K562 (cell line): ENCODE data around the gene IL20RB. TPM values are rescaled to one million over a fixed set of nuclear protein-coding genes. Genes with fewer than 3 reads are reported as not detected.

ENCODE experiments used
- ATF7 ChIP-seq: fragments of 450-650 bp; IDR thresholded peaks from 2 replicates; pipeline ENCODE4 v1.7.1; 2014; ENCODE audit warnings: mild to moderate bottlenecking, moderate library complexity
- CAMTA2 ChIP-seq: fragments of 250-450 bp; sonication (Bioruptor Pico); conservative IDR thresholded peaks from 2 replicates; pipeline ENCODE4 v1.5.1; 2022
- CXXC5 ChIP-seq: fragments of 250-450 bp; sonication (Bioruptor Pico); IDR thresholded peaks from 2 replicates; pipeline ENCODE4 v1.8.0; 2022; ENCODE audit warnings: inconsistent platforms, mild to moderate bottlenecking, moderate library complexity
- DACH1 ChIP-seq: fragments of 450-650 bp; IDR thresholded peaks from 2 replicates; pipeline ENCODE4 v1.6.1; 2018; ENCODE audit not compliant: partially characterized antibody
- DMBX1 ChIP-seq: fragments of 250-450 bp; sonication (Bioruptor Pico); IDR thresholded peaks from 2 replicates; pipeline ENCODE4 v1.8.0; 2022; ENCODE audit warnings: inconsistent platforms, mild to moderate bottlenecking, moderate library complexity, borderline replicate concordance
- ELF1 ChIP-seq: fragments of 200-800 bp; sonication (Bioruptor generic); IDR thresholded peaks from 2 replicates; pipeline ENCODE4 v1.6.1; 2016; ENCODE audit warnings: missing genetic modification characterization, missing compliant biosample characterization
- ETV6 ChIP-seq, 3 experiments: fragments of 150-350 bp in 1 of 3; sonication (generic) in 1 of 3; formaldehyde crosslinking in 1 of 3; IDR thresholded peaks; 2 replicates each; pipeline versions ENCODE4 v1.6.1 to v1.8.0; 2014 to 2022; ENCODE audit warnings: borderline replicate concordance in 2 of 3, low read depth in 2 of 3, antibody characterized with exemption in 1 of 3, low read length in 1 of 3, mild to moderate bottlenecking in 1 of 3, missing genetic modification reagents in 1 of 3
- EZH2 ChIP-seq: IDR thresholded peaks from 2 replicates; pipeline ENCODE4 v1.6.1; 2012; ENCODE audit warnings: low read depth, mild to moderate bottlenecking, inconsistent platforms, low read length, borderline replicate concordance
- MEF2D ChIP-seq: conservative IDR thresholded peaks from 2 replicates; pipeline ENCODE4 v1.6.1; 2016; ENCODE audit warnings: low read depth, missing genetic modification characterization, missing compliant biosample characterization
- NFE2 ChIP-seq: IDR thresholded peaks from 2 replicates; pipeline ENCODE4 v1.6.1; 2014; ENCODE audit warnings: antibody characterized with exemption, low read depth
- RFX5 ChIP-seq: IDR thresholded peaks from 2 replicates; pipeline ENCODE4 v1.6.1; 2011; ENCODE audit warnings: low read depth, mild to moderate bottlenecking, improper control_type of control experiment, low read length
- TAF7 ChIP-seq: fragments of 450-650 bp; IDR thresholded peaks from 2 replicates; pipeline ENCODE4 v1.6.1; 2016; ENCODE audit warnings: missing genetic modification characterization, missing compliant biosample characterization
- TFAP4 ChIP-seq: sonication (generic); formaldehyde crosslinking; IDR thresholded peaks from 2 replicates; pipeline ENCODE4 v1.8.0; 2022; ENCODE audit warnings: missing genetic modification reagents, mild to moderate bottlenecking, moderate library complexity, borderline replicate concordance
- ZC3H11A ChIP-seq: IDR thresholded peaks from 2 replicates; pipeline ENCODE4 v1.6.1; 2012; ENCODE audit warnings: low read depth, low read length, improper control_type of control experiment
- ZC3H4 ChIP-seq: sonication (generic); formaldehyde crosslinking; IDR thresholded peaks from 2 replicates; pipeline ENCODE4 v1.9.0; 2021; ENCODE audit warnings: missing genetic modification reagents, borderline replicate concordance
- ZNF263 ChIP-seq: sonication (generic); formaldehyde crosslinking; IDR thresholded peaks from 2 replicates; pipeline ENCODE4 v1.8.0; 2022; ENCODE audit warnings: mild to moderate bottlenecking, missing genetic modification reagents, borderline replicate concordance
- polyA plus RNA-seq, 8 experiments: library from polyadenylated mRNA; depleted of rRNA in 4 of 8; stranded (reverse) in 5 of 8; unstranded in 3 of 8; fragments of >200 nt; fragmentation: Nextera tagmentation in 2 of 8; fragmentation: Illumina TruSeq in 1 of 8; extraction: Ambion mirVana in 2 of 8; extraction: Trizol in 1 of 8; gene quantifications; 2 replicates each; pipeline versions ENCODE4 v1.2.1 to v1.2.3, GENCODE V29; 2011 to 2014; ENCODE audit warnings: inconsistent platforms in 1 of 8, missing spikeins in 1 of 8
- total RNA-seq, 7 experiments: library from RNA; depleted of rRNA in 6 of 7; stranded (reverse); fragments of >200 nt in 6 of 7; fragmentation: Illumina TruSeq in 2 of 7; extraction: Trizol in 2 of 7; gene quantifications; 2 replicates each; pipeline versions ENCODE4 v1.2.1 to v1.2.3, GENCODE V29; 2011 to 2021; ENCODE audit warnings: low replicate concordance in 1 of 7
- TF ChIP-seq, protein P1 (sequence below), 3 experiments: fragments of 200-800 bp in 1 of 3; fragments of 250-450 bp in 1 of 3; fragments of 450-650 bp in 1 of 3; sonication (Bioruptor Pico) in 1 of 3; sonication (Bioruptor generic) in 1 of 3; formaldehyde crosslinking in 1 of 3; IDR thresholded peaks; 2 replicates each; pipeline versions ENCODE4 v1.6.1 to v1.8.0; 2016 to 2022; ENCODE audit warnings: mild to moderate bottlenecking in 2 of 3, missing genetic modification characterization in 2 of 3, missing compliant biosample characterization in 1 of 3, moderate library complexity in 1 of 3
- TF ChIP-seq, protein P2 (sequence below): sonication (generic); formaldehyde crosslinking; IDR thresholded peaks from 2 replicates; pipeline ENCODE4 v1.8.1; 2022; ENCODE audit warnings: missing genetic modification reagents
- TF ChIP-seq, protein P3 (sequence below), 2 experiments: fragments of 200-800 bp in 1 of 2; sonication (Bioruptor generic) in 1 of 2; sonication (generic) in 1 of 2; formaldehyde crosslinking in 1 of 2; IDR thresholded peaks in 1 of 2; conservative IDR thresholded peaks in 1 of 2; 2 replicates each; pipeline versions ENCODE4 v1.5.0 to v1.6.1; 2016 to 2020; ENCODE audit warnings: missing compliant biosample characterization in 1 of 2, missing genetic modification characterization in 1 of 2, missing genetic modification reagents in 1 of 2

Gene IL20RB
- total and polyA plus RNA-seq, 9 of the 15 experiments (the other 6 are each of a cell fraction or from before 2014, with no cell fraction given), result 0.77 to 9.9 (median 6.1) TPM

- TF ChIP-seq, protein P1, sequence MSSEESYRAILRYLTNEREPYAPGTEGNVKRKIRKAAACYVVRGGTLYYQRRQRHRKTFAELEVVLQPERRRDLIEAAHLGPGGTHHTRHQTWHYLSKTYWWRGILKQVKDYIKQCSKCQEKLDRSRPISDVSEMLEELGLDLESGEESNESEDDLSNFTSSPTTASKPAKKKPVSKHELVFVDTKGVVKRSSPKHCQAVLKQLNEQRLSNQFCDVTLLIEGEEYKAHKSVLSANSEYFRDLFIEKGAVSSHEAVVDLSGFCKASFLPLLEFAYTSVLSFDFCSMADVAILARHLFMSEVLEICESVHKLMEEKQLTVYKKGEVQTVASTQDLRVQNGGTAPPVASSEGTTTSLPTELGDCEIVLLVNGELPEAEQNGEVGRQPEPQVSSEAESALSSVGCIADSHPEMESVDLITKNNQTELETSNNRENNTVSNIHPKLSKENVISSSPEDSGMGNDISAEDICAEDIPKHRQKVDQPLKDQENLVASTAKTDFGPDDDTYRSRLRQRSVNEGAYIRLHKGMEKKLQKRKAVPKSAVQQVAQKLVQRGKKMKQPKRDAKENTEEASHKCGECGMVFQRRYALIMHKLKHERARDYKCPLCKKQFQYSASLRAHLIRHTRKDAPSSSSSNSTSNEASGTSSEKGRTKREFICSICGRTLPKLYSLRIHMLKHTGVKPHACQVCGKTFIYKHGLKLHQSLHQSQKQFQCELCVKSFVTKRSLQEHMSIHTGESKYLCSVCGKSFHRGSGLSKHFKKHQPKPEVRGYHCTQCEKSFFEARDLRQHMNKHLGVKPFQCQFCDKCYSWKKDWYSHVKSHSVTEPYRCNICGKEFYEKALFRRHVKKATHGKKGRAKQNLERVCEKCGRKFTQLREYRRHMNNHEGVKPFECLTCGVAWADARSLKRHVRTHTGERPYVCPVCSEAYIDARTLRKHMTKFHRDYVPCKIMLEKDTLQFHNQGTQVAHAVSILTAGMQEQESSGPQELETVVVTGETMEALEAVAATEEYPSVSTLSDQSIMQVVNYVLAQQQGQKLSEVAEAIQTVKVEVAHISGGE (CRISPR knock-in tag; IDR thresholded peaks at IDR 0.05), result no peak
- TF ChIP-seq, protein P2, sequence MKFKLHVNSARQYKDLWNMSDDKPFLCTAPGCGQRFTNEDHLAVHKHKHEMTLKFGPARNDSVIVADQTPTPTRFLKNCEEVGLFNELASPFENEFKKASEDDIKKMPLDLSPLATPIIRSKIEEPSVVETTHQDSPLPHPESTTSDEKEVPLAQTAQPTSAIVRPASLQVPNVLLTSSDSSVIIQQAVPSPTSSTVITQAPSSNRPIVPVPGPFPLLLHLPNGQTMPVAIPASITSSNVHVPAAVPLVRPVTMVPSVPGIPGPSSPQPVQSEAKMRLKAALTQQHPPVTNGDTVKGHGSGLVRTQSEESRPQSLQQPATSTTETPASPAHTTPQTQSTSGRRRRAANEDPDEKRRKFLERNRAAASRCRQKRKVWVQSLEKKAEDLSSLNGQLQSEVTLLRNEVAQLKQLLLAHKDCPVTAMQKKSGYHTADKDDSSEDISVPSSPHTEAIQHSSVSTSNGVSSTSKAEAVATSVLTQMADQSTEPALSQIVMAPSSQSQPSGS (CRISPR knock-in tag), result no peak
- no peak for TF ChIP-seq ETV6 (IDR thresholded peaks at IDR 0.05; ENCODE audit: borderline replicate concordance in 1 of 2, low read depth in 2 of 2, low read length in 1 of 2)
- no peak for TF ChIP-seq ETV6 (CRISPR knock-in tag; IDR thresholded peaks at IDR 0.05; ENCODE audit: borderline replicate concordance)
- no peak for TF ChIP-seq EZH2
- TF ChIP-seq CAMTA2, result no peak
- 0 out of 2 replicates have a peak, but pooled peaks have one; percentile 12 for TF ChIP-seq CXXC5 (CRISPR knock-in tag)
- TF ChIP-seq ZC3H11A, result no peak
- no peak; the same call in 1 of the 2 replicates for TF ChIP-seq TAF7 (tag)
- TF ChIP-seq ZC3H4 (CRISPR knock-in tag), result no peak
- TF ChIP-seq DACH1, result no peak
- TF ChIP-seq NFE2, result peak; percentile 26; the same call in 1 of the 2 replicates
- TF ChIP-seq RFX5, result no peak
- peak; percentile 23; the same call in 1 of the 2 replicates for TF ChIP-seq ZNF263 (CRISPR knock-in tag)
- no peak for TF ChIP-seq MEF2D (tag)
- TF ChIP-seq DMBX1, result no peak
- TF ChIP-seq, protein P3, sequence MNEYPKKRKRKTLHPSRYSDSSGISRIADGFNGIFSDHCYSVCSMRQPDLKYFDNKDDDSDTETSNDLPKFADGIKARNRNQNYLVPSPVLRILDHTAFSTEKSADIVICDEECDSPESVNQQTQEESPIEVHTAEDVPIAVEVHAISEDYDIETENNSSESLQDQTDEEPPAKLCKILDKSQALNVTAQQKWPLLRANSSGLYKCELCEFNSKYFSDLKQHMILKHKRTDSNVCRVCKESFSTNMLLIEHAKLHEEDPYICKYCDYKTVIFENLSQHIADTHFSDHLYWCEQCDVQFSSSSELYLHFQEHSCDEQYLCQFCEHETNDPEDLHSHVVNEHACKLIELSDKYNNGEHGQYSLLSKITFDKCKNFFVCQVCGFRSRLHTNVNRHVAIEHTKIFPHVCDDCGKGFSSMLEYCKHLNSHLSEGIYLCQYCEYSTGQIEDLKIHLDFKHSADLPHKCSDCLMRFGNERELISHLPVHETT (CRISPR knock-in tag; conservative IDR thresholded peaks at IDR 0.05 in 1 of 2, IDR thresholded peaks at IDR 0.05 in 1 of 2), result no peak
- peak; percentile 36; the same call in 1 of the 2 replicates for TF ChIP-seq TFAP4
- TF ChIP-seq ELF1 (tag), result peak; percentile 65; the same call in 1 of the 2 replicates
- no peak for TF ChIP-seq ATF7
Measured at GRCh38 chr3:137013951-137014688, 56.3 kb downstream of the IL20RB start (continued).
